ACC112 (cell line): ENCODE measurements around the gene NHLRC1.
"Not testable (repeated sequence)": the region's sequence is repeated elsewhere in the genome, so short reads cannot be mapped to it uniquely, and the experiment has no call there.

Experiments
- H2AFZ ChIP-seq: fragments of 200-600 bp; sonication (generic); one replicate; pipeline ENCODE4 v1.6.0; 2017; ENCODE audit warnings: antibody characterized with exemption, low read length; ENCODE audit not compliant: unreplicated experiment
- H3K27ac ChIP-seq: fragments of 200-600 bp; sonication (generic); 2 replicates; pipeline ENCODE4 v1.5.1; 2014; ENCODE audit warnings: low read depth, mild to moderate bottlenecking, antibody characterized with exemption, low read length, moderate library complexity
- H3K27me3 ChIP-seq: fragments of 200-600 bp; sonication (generic); 2 replicates; pipeline ENCODE4 v1.6.1; 2014; ENCODE audit warnings: mild to moderate bottlenecking, antibody characterized with exemption, low read length, moderate library complexity, mixed read lengths; ENCODE audit not compliant: insufficient read depth
- H3K36me3 ChIP-seq: fragments of 200-600 bp; sonication (generic); 2 replicates; pipeline ENCODE4 v1.6.1; 2016; ENCODE audit warnings: mild to moderate bottlenecking, antibody characterized with exemption, low read length, moderate library complexity, mixed read lengths; ENCODE audit not compliant: insufficient read depth
- H3K4me1 ChIP-seq: fragments of 200-600 bp; sonication (generic); one replicate; pipeline ENCODE4 v1.6.1; 2016; ENCODE audit warnings: low read length, mixed read lengths; ENCODE audit not compliant: insufficient read depth, unreplicated experiment, control insufficient read depth
- H3K4me3 ChIP-seq: fragments of 200-600 bp; sonication (generic); 2 replicates; pipeline ENCODE4 v1.5.1; 2014; ENCODE audit warnings: mild to moderate bottlenecking, low read depth, low read length
- H3K79me2 ChIP-seq: fragments of 200-600 bp; sonication (generic); one replicate; pipeline ENCODE4 v1.6.0; 2016; ENCODE audit warnings: low read length; ENCODE audit not compliant: control insufficient read depth, unreplicated experiment, insufficient read depth

The NHLRC1 gene

DNA sequence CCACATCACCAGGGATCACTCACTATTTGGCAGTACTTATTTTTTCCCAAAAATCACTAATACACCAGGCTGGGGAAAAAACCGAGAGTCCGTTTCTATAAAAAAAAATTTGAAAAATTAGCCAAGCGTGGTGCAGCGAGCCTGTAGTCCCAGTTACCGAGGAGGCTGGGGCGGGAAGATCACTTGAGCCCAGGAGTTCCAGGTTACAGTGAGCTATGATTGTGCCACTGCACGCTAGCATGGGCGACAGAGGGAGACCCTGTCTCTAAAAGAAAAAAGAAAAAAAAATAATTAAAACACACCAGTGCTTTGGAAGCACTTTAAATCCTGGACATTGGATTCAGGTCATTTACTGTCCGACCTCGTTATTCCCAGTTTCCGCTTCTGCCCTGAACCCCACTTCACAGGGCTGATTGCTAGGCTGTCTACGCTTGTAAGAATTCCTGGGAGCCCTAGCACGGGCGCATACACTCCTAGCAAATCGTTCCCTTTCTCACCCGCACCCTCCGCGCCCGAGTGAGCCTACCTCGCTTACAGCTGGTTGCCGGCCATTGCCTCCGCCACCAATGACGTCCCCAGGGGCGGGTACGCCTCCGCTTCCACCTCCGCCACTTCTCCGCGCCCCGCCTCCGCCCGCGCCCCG, 32.2 kb upstream of the NHLRC1 start, which contains the start of gene TPMT:
TSS of gene TPMT (minus strand) at position 571 of the 643 bp plus-strand sequence. CDS start 5,950 bp downstream, outside the sequence.
- H3K27ac ChIP-seq, result peak within 1 kb of the TSS; percentile 59; the same call in 1 of the 2 replicates
- no peaks in the 10 kb centered on the region for H3K36me3 ChIP-seq
- peaks cover 18% of the 10 kb centered on the region for H3K4me1 ChIP-seq
- no peaks in the 10 kb centered on the region for H3K27me3 ChIP-seq
- H3K79me2 ChIP-seq, result peaks cover 13% of the 10 kb centered on the region
- H3K4me3 ChIP-seq, result peak within 1 kb of the TSS; percentile 98
- peak within 1 kb of the TSS; percentile 93 for H2AFZ ChIP-seq

DNA sequence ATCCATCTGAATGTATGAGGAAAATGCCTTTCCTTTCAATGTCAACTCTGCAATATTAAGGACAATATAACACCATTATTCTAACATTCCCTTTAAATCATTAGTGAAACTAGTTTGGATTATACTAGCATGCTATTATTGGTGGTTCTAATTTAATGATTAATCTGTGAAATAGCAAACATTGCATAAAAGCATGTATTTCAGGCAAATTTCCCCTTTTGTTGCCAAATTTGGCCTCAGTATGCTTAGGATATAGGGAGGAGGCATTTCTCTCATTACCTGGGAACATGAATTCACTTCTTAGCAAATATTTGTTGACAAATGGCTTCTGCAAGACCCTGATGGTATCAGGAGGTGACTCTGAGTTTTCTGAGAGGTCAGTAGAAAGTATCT, 30.8 kb upstream of the NHLRC1 start:
- peak overlapping the region; percentile 58 for H3K27ac ChIP-seq
- no peaks in the 10 kb centered on the region for H3K36me3 ChIP-seq
- peak overlapping the region; percentile 20 for H2AFZ ChIP-seq
- H3K4me1 ChIP-seq, result peaks cover 24% of the 10 kb centered on the region
- H3K4me3 ChIP-seq, result peak overlapping the region; percentile 98
- H3K27me3 ChIP-seq, result no peaks in the 10 kb centered on the region
- H3K79me2 ChIP-seq, result peaks cover 13% of the 10 kb centered on the region

DNA sequence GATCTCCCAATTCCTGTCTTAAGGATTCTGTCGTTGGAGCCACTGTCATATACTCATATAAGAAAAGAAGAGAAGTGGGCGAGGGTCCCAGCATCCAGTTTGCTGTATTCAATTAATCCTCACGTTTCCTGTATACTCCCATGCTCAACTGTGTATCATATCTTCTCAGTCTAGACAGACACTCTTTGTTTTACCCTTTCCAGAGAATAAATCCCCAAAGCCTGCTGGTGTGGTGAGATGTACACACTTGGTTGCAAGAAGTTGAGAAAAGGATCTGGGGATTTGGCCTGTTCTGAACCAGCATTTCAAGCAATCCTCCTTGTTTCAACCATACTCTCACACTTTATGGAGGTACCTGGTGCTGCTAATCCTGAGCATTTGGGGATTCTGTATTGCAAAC, 29.3 kb upstream of the NHLRC1 start:
- no peaks in the 10 kb centered on the region for H3K36me3 ChIP-seq
- H3K27ac ChIP-seq, result no peak overlapping the region
- H3K4me3 ChIP-seq, result no peak overlapping the region
- no peak overlapping the region for H2AFZ ChIP-seq
- peaks cover 13% of the 10 kb centered on the region for H3K79me2 ChIP-seq
- peaks cover 39% of the 10 kb centered on the region for H3K4me1 ChIP-seq
- no peaks in the 10 kb centered on the region for H3K27me3 ChIP-seq

DNA sequence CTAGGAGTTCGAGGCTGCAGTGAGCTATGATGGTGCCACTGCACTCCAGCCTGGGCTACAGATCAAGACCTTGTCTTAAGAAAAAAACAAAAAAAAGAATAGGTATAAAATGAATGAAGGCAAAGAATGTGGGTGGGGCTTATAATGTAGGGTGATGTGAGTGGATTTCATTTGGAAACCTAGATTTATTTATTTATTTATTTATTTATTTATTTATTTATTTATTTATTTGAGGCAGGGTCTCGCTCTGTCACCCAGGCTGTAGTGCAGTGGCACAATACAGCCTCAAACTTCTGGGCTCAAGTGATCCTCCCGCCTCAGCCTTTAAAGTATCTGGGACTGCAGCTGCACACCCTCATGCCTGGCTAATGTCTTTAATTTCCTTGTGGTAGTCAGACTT, 28.9 kb upstream of the NHLRC1 start:
- peaks cover 13% of the 10 kb centered on the region for H3K79me2 ChIP-seq
- H3K4me3 ChIP-seq, H2AFZ ChIP-seq, H3K27me3 ChIP-seq, H3K27ac ChIP-seq, H3K36me3 ChIP-seq: not testable (repeated sequence)
- peaks cover 39% of the 10 kb centered on the region for H3K4me1 ChIP-seq

DNA sequence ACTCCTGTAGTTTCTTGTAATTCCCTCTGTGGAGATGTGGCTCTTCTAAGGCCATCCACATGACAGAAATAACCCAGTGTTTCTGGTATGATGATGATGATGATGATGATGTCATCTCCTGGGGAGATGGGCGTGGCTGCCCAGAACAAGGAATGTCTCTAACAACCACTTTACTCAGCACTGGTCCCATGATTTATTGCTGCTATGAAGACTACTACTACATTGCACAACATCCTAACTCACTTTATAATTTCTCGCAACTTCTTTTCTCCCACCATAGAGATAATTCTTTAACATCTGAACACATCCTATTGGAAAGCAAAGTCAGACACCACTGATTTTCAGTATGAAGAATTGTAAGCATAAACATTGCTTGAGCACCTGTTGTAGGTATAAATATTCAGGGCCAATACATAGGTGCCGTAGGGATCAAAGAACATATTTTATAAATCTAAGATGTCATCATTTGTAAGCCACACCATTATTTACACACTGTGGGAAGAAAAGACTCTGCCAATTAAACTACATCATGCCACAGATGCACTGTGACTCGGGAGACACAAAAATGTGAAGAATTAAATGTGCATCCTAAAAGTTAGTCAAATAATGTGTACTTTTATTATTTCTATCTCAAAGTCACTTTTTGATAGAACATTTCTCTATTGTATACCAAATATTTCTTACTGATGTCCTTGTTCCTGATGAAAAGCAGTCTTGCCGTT, 26.0 kb upstream of the NHLRC1 start:
- Histone ChIP-seq H3K4me3 (no peak overlapping the region), H3K27me3 (no peaks in the 10 kb centered on the region), H3K4me1 (peaks cover 33% of the 10 kb centered on the region), H2AFZ (no peak overlapping the region), H3K79me2 (no peaks in the 10 kb centered on the region), H3K36me3 (no peaks in the 10 kb centered on the region; the same call in 1 of the 2 replicates), H3K27ac (peak overlapping the region; percentile 77)

DNA sequence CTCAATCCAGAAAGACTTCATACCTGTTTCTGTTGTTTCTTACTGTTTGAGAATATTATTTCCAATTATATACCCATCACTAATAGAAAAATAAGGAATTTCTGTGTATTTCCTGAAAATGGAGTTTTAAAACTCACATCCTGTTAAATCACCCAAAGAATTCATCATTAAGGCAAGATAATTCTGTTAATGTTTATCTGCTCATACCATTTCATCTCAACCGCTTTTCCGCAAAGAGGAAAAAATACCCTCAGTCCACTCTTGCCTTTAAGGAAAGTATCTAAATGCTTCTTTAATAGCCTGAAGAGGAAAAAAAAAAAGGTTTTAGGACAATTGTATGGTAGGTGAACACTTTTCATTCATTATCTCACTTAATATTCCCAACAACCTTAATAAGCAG, 25.1 kb upstream of the NHLRC1 start:
- Histone ChIP-seq H3K27ac (peak overlapping the region; percentile 77), H3K4me3 (no peak overlapping the region), H2AFZ (no peak overlapping the region), H3K4me1 (peaks cover 24% of the 10 kb centered on the region), H3K36me3 (no peaks in the 10 kb centered on the region; the same call in none of the 2 replicates), H3K79me2 (no peaks in the 10 kb centered on the region), H3K27me3 (no peaks in the 10 kb centered on the region)

DNA sequence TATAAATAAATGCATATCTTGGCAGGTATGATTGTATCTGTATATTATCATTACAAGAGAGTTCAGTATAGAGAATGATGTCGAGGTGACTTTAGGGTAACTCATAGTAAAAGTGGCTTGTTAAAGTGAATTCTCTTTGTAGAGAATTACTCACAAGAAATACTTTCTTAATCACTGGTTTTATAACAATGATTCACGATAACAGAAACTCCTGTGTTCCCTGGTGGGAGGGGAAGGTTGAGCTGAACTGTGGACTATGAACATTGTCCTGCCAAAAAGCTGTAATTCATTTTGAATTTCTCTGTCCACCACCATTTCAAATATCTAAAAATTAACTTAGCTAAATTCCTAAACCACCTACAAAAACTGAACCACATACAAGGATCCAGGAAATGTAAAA, 24.7 kb upstream of the NHLRC1 start:
- no peak overlapping the region for H3K4me3 ChIP-seq
- peaks cover 22% of the 10 kb centered on the region for H3K4me1 ChIP-seq
- H2AFZ ChIP-seq, result no peak overlapping the region
- no peaks in the 10 kb centered on the region for H3K79me2 ChIP-seq
- H3K36me3 ChIP-seq, result no peaks in the 10 kb centered on the region; the same call in none of the 2 replicates
- H3K27ac ChIP-seq, result peak overlapping the region; percentile 77
- H3K27me3 ChIP-seq, result no peaks in the 10 kb centered on the region

DNA sequence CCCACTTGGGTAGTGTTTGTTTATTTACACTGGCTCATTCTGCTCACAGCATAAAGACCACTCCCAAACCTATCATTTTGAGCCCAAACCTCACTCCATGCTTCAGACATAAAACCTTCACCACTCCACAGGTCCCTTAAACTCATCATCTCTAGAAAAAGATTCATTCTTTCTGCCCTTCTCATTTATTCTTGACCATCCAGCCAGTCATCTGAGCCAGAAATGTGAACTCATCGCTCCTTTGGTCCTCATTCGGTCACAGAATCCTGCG, 20.0 kb upstream of the NHLRC1 start:
- H3K4me3 ChIP-seq, result no peak overlapping the region
- no peak overlapping the region for H3K27ac ChIP-seq
- no peaks in the 10 kb centered on the region for H3K79me2 ChIP-seq
- H3K4me1 ChIP-seq, result peaks cover 7% of the 10 kb centered on the region
- no peak overlapping the region for H2AFZ ChIP-seq
- H3K27me3 ChIP-seq, result no peaks in the 10 kb centered on the region
- peaks cover 10% of the 10 kb centered on the region for H3K36me3 ChIP-seq

DNA sequence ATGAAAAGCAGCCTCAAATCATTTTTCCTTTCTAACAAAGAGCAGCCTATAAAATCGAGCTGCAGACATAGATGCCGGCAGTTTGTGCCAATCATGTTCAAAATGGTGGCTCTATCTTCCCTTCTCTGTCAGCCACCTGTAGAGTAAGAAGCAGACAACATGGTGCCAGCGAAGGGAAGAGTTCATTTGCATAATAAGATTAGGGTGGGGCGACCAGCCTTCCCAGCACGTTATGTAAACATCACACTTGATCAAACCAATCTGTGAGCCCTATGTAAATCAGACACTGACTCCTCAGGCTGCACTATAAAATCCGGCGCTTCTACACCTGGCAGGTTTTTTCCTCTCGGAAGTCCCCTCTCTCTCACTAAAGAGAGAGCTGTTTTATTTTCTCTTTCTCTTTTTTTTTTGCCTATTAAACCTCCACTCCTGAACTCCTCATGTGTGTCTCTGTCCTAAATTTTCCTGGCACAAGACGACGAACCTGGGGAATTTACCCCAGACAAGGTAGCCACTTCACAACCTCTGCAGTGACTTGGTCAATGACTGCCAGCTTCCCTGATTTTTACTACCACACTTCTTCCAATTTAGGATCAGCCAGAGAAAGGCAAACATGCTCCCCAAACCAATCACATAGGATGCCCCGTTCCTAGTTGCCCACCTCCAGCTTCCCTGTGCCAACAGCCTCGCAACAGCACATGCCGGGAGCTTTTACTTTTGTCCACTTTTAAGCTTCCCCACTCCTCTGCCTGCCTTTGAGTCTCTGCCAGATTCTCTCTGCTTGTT, 19.5 kb upstream of the NHLRC1 start:
- Histone ChIP-seq H3K36me3 (peaks cover 10% of the 10 kb centered on the region), H3K27me3 (no peaks in the 10 kb centered on the region), H3K4me3 (no peak overlapping the region), H3K4me1 (peaks cover 2% of the 10 kb centered on the region), H2AFZ (no peak overlapping the region), H3K79me2 (no peaks in the 10 kb centered on the region), H3K27ac (no peak overlapping the region)

DNA sequence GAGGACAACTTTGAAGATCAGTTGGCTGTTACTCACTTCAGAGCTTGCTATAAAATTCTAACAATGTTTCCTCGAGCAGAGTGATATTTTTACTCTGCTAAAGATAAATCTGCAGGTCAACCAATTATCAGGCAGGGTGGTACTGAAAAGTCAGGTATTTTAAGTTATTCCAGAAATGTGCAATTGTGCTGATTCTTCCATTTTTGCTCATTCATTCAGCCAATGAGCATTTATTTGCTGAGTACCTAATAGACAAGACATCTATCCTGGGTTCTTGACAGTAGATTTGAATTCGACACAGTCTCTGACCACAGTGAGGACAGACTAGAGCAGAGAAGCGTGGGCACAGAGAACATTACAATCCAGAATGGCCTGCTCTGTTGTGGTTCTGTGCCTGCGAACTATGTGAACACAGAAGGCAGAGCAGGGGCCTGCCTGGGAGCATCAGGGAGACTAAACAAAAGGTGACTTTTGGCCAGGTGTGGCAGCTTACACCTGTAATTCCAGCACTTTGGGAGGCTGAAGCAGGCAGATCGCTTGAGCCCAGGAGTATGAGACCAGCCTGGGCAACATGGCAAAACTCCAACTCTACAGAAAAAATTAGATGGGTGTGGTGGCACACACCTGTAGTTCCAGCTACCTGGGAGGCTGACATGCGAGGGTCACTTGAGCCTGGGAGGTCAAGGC, 17.6 kb upstream of the NHLRC1 start:
- H3K27me3 ChIP-seq, result no peaks in the 10 kb centered on the region
- no peak overlapping the region for H3K4me3 ChIP-seq
- no peaks in the 10 kb centered on the region for H3K79me2 ChIP-seq
- no peaks in the 10 kb centered on the region for H3K4me1 ChIP-seq
- H3K27ac ChIP-seq, result no peak overlapping the region
- H2AFZ ChIP-seq, result no peak overlapping the region
- H3K36me3 ChIP-seq, result peaks cover 10% of the 10 kb centered on the region
